PFSK-1 (cell line): ENCODE results near the gene FRMD8.
A peak's percentile ranks its signal among the peaks of the same experiment; 100 is the strongest.

Source experiments
- POLR2AphosphoS5 ChIP-seq: IDR thresholded peaks from 2 replicates; pipeline ENCODE4 v1.6.1; 2012; ENCODE audit warnings: low read depth, mild to moderate bottlenecking, control low read depth, low read length, moderate library complexity
- SIN3A ChIP-seq: IDR thresholded peaks from 2 replicates; pipeline ENCODE4 v1.6.1; 2012; ENCODE audit warnings: mild to moderate bottlenecking, low read length, moderate library complexity, borderline replicate concordance; ENCODE audit not compliant: insufficient read depth
- TAF1 ChIP-seq: IDR thresholded peaks from 2 replicates; pipeline ENCODE4 v1.6.1; 2012; ENCODE audit warnings: low read length, control low read depth, borderline replicate concordance; ENCODE audit not compliant: insufficient read depth

- no peak for TF ChIP-seq POLR2AphosphoS5
- peak; percentile 63; the same call in 1 of the 2 replicates for TF ChIP-seq SIN3A
- TF ChIP-seq TAF1, result 0 out of 2 replicates have a peak, but pooled peaks have one; percentile 4
Observed at GRCh38 chr11:65423516-65424204, 37.2 kb downstream of the FRMD8 start.
